Ishikawa (cell line): ENCODE data around the gene BLM.

Experiments
- CREB1 ChIP-seq: IDR thresholded peaks from 2 replicates; pipeline ENCODE4 v1.6.1; 2012; ENCODE audit warnings: low read depth
- EP300 ChIP-seq: IDR thresholded peaks from 2 replicates; pipeline ENCODE4 v1.6.1; 2012; ENCODE audit warnings: borderline replicate concordance
- MAX ChIP-seq: IDR thresholded peaks from 2 replicates; pipeline ENCODE4 v1.6.1; 2012
- RAD21 ChIP-seq: IDR thresholded peaks from 2 replicates; pipeline ENCODE4 v1.6.1; 2012; ENCODE audit warnings: low read depth
- REST ChIP-seq: IDR thresholded peaks from 2 replicates; pipeline ENCODE4 v1.6.1; 2012; ENCODE audit warnings: low read depth, mild to moderate bottlenecking
- TAF1 ChIP-seq: IDR thresholded peaks from 2 replicates; pipeline ENCODE4 v1.6.1; 2012; ENCODE audit warnings: low read depth, mild to moderate bottlenecking
- TEAD4 ChIP-seq: IDR thresholded peaks from 2 replicates; pipeline ENCODE4 v1.6.1; 2012
- YY1 ChIP-seq: IDR thresholded peaks from 2 replicates; pipeline ENCODE4 v1.6.1; 2012; ENCODE audit warnings: low read depth

- TF ChIP-seq TAF1 (no peak), EP300 (no peak), YY1 (no peak), REST (no peak), CREB1 (no peak), MAX (no peak), TEAD4 (no peak), RAD21 (no peak)
Measured at GRCh38 chr15:90845201-90845949, 128.2 kb downstream of the BLM start.
